NCI-H2196 treated with DMSO at 0.1 percent for 48 hours (cell line): ENCODE measurements around the gene TASP1.

ENCODE experiments used
- DNase-seq: peaks from one replicate; lab custom pipeline; 2025; ENCODE audit not compliant: unreplicated experiment; lab: John Stamatoyannopoulos, UW

Gene TASP1

GRCh38 chr20:13580707-13581106, 58.0 kb downstream of the TASP1 start:
- no peak for DNase-seq

- DNase-seq = no peak
Observed at GRCh38 chr20:13574071-13574470, 64.7 kb downstream of the TASP1 start.

DNA sequence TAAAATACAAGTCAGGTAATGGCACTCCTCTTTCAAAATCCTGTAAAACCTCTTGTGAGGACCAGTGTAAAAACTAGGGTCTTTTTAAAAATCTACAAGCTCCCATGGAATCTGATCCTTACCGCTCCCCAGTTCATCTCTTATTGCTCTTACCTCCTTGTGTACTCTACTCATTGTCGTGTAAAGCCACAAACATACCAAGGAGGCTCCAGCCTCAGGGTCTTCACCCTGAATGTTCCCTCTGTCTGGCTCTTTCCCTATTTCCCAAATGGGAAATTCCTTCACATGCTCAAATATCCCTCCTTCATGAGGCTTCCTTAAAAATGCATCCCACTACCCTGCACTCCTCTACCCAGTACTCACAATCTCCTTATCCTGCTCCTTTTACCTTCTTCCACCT, 67.1 kb downstream of the TASP1 start:
- no peak for DNase-seq

DNA sequence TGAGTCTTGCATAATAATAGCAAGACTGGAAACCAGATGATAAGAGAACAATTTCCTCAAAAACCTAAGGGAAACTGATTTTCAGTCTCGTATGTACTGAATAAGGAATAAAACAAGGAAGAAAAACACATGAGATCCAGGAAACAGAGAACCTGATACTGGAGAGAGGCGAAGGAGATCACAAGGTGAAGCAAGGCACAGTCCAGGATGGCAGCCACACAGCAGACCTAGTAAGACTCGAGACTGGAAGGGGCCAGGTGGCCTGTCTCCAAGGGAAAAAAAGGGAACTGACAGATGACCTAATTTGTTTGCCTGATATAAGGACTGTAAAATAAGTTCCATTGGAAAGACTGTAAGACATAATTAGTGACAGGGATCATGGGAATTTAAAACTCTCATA, 71.1 kb downstream of the TASP1 start:
- no peak for DNase-seq

DNA sequence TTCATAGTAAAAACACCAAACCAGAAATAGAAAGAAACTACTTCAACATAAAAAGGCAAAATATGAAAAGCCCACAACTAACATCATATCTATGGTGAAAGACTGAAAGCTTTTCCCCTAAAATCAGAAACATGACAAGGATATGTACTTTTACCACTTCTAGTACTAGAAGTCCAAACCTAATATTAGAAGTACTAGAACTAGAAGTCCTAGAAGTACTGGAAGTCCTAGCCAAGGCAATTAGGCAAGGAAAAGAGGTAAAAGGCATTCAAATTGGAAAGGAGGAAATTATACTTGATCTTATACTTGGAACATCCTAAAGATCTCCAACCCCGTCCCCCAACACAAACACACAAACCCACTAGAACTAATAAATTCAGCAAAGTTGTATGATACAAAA, 74.9 kb downstream of the TASP1 start:
- no peak for DNase-seq

GRCh38 chr20:13554706-13555105, 84.0 kb downstream of the TASP1 start:
- no peak for DNase-seq

GRCh38 chr20:13554076-13554475, 84.7 kb downstream of the TASP1 start:
- no peak for DNase-seq

DNA sequence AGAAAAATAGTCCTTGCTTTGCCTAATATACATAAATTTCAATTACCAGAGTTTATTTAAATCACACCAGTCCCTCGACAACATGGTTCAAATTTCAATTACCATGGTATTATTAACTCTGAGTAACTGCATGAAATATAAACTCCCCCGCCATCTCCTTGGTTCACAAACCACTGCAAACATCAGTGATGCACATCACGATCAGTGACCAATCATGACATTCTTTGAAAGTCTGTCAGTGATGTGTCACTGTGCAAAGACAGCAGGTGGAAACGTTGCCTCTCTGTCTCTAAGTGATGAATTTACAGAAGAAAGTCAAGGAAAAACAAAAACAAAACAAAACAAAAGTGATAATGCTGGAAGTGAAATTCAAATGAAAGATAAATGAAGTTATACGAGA, 86.7 kb downstream of the TASP1 start:
- DNase-seq = no peak

DNA sequence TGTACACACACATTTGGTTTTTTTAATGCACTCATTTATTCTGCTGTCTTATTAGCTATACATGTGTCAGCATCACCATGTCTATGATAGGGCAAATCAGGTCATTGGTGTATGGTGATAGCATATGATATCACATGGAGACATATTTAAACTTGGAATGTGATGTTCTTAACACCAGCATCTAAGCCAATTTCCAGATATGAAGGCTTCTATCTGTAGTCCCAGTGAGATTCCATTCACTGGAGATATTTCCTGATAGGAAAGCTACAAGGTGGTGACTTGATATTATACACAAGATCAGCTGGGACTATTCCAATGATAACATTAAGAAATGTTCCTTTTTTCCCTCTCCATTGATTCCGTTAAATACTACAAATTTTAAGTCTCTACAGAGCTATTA, 89.3 kb downstream of the TASP1 start:
- no peak for DNase-seq

- DNase-seq = peak; percentile 22
Observed at GRCh38 chr20:13546497-13547131, 92.1 kb downstream of the TASP1 start.

DNA sequence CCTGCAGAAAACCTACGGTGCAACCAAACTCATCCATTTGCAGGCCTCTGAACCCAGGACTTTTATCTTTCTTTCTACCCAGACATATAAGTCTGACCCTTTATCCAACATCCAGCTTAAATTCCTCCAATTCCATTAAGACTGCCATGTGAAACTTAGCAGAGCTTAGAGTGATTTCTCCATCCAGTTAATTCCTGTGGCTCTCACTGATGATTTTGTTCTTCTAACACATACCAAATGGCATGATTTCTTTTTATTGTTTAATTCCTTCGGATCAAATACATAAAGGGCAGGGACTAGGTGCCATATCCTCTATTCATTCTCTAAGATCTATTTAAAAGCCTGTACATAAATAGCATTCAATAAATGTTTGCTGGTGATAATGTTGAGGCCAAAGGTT, 92.9 kb downstream of the TASP1 start:
- no peak for DNase-seq

- no peak for DNase-seq
Observed at GRCh38 chr20:13543783-13544182, 94.9 kb downstream of the TASP1 start.

DNA sequence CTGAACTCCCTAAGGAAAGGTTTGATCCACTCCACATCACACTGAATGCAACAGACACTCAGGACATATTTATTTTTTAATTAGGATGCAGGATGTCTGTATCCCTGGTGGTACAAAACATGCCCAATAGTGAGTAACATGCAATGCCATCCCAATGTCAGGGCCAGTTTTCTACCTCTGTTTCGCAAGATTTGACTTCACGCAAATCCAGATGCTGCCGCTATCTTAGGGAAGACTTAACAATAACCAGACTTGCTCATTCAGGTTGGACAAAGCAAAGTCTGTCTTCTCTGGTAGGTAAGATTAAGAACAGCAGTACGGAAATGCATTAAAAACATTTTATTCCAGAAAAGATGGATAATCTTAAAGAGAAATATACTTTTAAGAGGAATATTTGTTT, 103.1 kb downstream of the TASP1 start:
- no peak for DNase-seq

DNA sequence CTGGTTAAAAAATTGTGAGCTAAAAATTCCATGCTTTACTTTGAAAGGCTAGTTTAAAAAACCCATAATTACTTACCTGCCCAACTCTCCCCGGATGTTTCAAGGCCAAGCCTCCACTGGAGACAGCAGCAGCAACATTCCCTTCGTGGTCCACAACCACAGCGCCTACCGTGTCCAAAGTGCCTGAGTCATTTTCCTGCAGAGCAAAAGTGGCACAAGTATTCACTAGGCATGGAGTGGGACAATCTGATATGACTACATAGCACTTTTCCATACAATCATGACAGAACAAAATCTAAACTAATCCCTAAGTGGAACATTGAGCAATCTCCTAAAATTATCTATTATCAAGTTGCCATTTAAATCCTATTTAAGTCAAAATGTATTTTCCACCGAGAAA, 104.8 kb downstream of the TASP1 start:
- no peak for DNase-seq

DNA sequence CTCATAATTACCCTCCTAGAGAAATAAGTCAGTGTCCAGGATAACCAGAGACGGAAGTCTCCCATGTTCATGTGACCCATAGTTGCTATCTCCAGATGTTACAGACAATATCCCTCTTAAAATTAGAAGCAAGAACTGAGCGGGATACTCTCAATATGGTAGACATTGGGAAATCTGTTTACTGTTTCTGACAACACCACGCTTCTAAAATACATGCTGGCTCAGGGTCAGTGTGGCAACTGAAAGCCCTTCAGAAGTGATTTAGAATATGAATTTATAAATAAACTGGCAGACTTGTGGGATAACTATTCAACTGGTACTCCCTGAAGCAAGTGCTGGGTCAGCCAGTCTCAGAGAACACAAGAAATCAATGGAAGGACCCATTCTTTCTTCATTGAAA, 108.6 kb downstream of the TASP1 start:
- DNase-seq = no peak

DNA sequence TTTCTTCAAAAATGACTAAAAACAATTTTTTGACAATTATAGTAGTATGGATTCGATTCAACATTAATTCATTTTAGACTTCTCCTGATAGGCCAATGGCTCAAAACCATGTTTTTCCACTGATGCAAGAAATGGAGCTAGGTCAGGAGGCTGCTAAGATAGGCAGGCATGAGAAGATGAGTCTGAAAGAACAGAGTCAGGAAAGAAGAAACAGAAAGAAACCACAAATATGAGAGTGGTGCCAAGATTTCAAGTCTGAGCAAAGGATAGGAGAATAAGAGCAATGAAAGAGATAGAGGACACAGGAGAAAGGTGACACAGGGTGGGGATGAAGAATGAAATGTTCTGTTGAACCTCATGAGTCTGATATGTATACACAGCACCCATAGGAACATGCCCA, 112.2 kb downstream of the TASP1 start:
- DNase-seq = no peak

GRCh38 chr20:13525225-13525940, 113.3 kb downstream of the TASP1 start:
- DNase-seq = no peak

- no peak for DNase-seq
Observed at GRCh38 chr20:13524339-13524738, 114.4 kb downstream of the TASP1 start.

DNA sequence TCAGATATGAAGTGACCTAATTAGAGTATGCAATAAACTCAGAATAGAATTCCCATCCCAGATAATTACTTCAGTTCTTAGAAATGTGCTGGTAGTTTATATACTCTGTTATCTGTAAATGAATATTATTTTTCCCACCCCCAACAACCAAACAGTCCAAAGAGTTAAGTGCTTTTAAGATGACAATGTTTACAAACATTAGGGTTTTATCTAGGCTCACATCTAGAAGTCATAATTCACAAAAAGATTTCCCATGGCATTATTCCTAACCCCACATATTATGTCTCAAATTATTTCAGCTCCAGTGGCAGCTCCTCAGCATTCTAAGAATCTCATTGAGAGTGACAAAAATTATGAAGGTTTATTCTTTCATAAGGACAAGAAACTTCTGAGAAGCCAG, 120.9 kb downstream of the TASP1 start:
- DNase-seq = no peak

DNA sequence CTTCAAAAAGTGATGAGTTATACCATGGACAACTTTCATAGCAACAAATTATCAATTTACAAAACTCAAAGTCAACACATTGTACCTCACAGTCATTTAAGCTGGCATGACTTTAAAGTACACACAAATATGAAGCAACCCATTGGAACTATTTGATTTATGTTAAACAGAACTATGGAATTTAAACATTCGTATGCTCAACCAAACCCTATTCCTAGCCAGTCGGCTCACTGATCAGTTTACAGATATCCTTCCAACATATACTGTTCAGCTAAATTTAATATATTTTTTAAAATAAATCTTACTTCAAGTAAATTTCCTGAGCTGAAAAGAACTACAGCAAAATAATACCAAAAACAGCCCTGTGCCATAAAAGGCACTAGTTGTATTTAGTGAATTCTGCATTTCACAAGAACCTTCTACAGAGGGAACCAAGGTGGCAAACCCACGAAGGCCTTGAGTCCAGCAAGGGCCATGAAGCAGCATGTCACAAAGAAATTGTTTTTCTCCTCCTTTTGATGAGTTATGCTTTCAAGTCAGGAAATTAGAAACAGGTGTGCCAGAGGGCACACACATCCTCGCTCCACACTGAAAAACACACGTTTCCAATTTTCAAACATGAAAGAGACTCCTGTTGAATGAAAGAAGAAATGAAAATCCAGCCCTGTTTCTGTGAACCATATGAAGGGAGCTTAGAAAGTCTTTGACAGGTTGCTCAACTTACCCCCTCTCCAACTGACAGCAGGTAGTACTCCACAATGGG, 122.8 kb downstream of the TASP1 start:
- DNase-seq = no peak

GRCh38 chr20:13515291-13515690, 123.4 kb downstream of the TASP1 start:
- no peak for DNase-seq

- DNase-seq = no peak
Observed at GRCh38 chr20:13510837-13511488, 127.8 kb downstream of the TASP1 start.
